ACC112 (cell line): ENCODE results near the gene MROH2B.

Source experiments
- H2AFZ ChIP-seq: fragments of 200-600 bp; sonication (generic); one replicate; pipeline ENCODE4 v1.6.0; 2017; ENCODE audit warnings: antibody characterized with exemption, low read length; ENCODE audit not compliant: unreplicated experiment
- H3K27ac ChIP-seq: fragments of 200-600 bp; sonication (generic); 2 replicates; pipeline ENCODE4 v1.5.1; 2014; ENCODE audit warnings: low read depth, mild to moderate bottlenecking, antibody characterized with exemption, low read length, moderate library complexity
- H3K27me3 ChIP-seq: fragments of 200-600 bp; sonication (generic); 2 replicates; pipeline ENCODE4 v1.6.1; 2014; ENCODE audit warnings: mild to moderate bottlenecking, antibody characterized with exemption, low read length, moderate library complexity, mixed read lengths; ENCODE audit not compliant: insufficient read depth
- H3K36me3 ChIP-seq: fragments of 200-600 bp; sonication (generic); 2 replicates; pipeline ENCODE4 v1.6.1; 2016; ENCODE audit warnings: mild to moderate bottlenecking, antibody characterized with exemption, low read length, moderate library complexity, mixed read lengths; ENCODE audit not compliant: insufficient read depth
- H3K4me1 ChIP-seq: fragments of 200-600 bp; sonication (generic); one replicate; pipeline ENCODE4 v1.6.1; 2016; ENCODE audit warnings: low read length, mixed read lengths; ENCODE audit not compliant: insufficient read depth, unreplicated experiment, control insufficient read depth
- H3K4me3 ChIP-seq: fragments of 200-600 bp; sonication (generic); 2 replicates; pipeline ENCODE4 v1.5.1; 2014; ENCODE audit warnings: mild to moderate bottlenecking, low read depth, low read length
- H3K79me2 ChIP-seq: fragments of 200-600 bp; sonication (generic); one replicate; pipeline ENCODE4 v1.6.0; 2016; ENCODE audit warnings: low read length; ENCODE audit not compliant: control insufficient read depth, unreplicated experiment, insufficient read depth

Gene MROH2B

DNA sequence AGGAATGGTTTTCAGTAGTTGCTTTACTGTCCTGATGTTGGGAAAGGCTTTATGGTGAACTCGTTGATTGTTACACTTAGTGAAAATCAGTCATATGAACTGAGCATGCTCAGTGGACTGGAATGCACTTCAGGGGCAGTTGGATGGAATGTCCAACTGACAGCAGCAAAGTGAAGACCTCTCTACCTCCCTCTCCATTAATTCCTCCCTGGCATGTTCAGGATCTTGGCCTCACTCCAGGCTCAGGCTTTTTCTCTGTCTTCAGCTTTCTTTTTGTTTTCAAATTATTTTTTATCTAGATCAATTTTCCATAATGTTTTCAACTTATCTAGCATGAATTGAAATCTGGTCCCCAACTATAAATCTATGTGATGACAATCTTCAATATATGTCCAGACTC is at the start of gene MROH2B:
MROH2B (minus strand) TSS at position 101 of the 400 bp plus-strand sequence. CDS start 490 bp downstream, outside the sequence.
- H3K27ac ChIP-seq, result no peak within 1 kb of the TSS

DNA sequence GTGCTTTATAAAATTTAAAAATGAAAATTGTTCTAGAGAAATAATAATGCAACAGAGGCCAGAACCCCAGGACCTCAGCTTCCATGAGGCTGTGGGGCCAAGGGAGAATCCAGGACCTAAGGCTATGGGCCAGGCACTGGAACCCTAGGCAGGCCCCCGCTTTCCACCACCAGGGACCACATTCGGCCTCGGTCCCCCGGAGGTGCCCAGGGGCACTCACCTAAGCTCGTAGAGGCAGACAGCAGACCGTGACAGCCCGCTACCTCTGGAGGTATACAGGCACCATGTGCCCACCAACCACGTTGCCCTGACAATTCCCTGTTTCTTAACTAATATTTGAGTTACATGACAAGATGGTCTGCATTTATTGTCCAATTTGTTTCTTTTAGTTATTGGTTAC is 49.5 kb upstream of the MROH2B start:
- H3K27ac ChIP-seq, result no peak overlapping the region
- H3K27me3 ChIP-seq, result no peaks in the 10 kb centered on the region
- no peaks in the 10 kb centered on the region for H3K79me2 ChIP-seq
- H3K36me3 ChIP-seq, result no peaks in the 10 kb centered on the region
- H3K4me3 ChIP-seq, result no peak overlapping the region
- H2AFZ ChIP-seq, result no peak overlapping the region
- H3K4me1 ChIP-seq, result peaks cover 5% of the 10 kb centered on the region

More for the DNA sequence above, at the start of gene MROH2B:
- Histone ChIP-seq H3K4me3 (no peak within 1 kb of the TSS), H3K27me3 (no peaks in the 10 kb centered on the region), H3K79me2 (no peaks in the 10 kb centered on the region), H2AFZ (no peak within 1 kb of the TSS), H3K4me1 (peaks cover 4% of the 10 kb centered on the region), H3K36me3 (no peaks in the 10 kb centered on the region)

DNA sequence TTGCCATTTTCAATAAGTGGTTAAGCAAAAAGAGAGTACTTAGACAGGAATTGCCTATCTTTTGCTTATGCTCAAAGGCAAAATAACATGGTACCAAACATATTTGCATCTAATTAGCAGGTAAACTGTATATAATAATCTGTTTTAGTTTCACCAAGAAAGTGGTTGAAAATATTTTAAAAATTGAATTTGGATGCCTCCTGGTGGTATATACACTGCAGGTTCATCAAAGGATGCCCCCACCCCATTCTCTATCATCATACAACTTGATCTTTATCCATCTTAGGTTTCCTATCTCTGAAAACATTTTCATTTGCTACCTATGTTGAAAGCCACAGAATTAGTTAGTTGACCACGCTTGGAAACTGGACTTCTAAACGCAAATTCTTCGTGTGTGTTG is 47.0 kb upstream of the MROH2B start:
- H2AFZ ChIP-seq, result no peak overlapping the region
- no peak overlapping the region for H3K27ac ChIP-seq
- H3K4me3 ChIP-seq, result no peak overlapping the region
- no peaks in the 10 kb centered on the region for H3K36me3 ChIP-seq
- H3K79me2 ChIP-seq, result no peaks in the 10 kb centered on the region
- peaks cover 12% of the 10 kb centered on the region for H3K4me1 ChIP-seq
- no peaks in the 10 kb centered on the region for H3K27me3 ChIP-seq

DNA sequence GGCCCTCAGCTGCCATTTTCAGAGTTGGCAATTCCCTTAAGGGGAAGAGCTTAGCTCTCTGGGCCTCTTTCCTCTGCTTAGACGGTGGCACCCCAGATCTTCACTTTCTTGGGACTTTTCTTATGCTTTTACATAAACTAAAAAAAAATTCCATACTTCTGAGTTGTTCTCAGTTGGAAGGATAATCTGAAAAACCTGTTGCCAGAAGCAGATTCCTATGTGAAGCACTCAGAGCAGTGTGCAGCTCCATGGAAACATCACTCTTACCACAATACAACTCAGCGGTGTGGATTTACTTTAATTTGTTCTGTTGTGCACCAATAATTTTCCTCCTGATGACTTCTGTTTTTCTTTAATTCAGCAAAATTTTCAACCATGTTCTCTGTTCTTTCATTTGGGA is 44.1 kb upstream of the MROH2B start:
- Histone ChIP-seq H2AFZ (peak overlapping the region; percentile 82), H3K36me3 (no peaks in the 10 kb centered on the region), H3K4me1 (peaks cover 12% of the 10 kb centered on the region), H3K79me2 (no peaks in the 10 kb centered on the region), H3K27me3 (no peaks in the 10 kb centered on the region), H3K27ac (peak overlapping the region; percentile 62), H3K4me3 (no peak overlapping the region)

DNA sequence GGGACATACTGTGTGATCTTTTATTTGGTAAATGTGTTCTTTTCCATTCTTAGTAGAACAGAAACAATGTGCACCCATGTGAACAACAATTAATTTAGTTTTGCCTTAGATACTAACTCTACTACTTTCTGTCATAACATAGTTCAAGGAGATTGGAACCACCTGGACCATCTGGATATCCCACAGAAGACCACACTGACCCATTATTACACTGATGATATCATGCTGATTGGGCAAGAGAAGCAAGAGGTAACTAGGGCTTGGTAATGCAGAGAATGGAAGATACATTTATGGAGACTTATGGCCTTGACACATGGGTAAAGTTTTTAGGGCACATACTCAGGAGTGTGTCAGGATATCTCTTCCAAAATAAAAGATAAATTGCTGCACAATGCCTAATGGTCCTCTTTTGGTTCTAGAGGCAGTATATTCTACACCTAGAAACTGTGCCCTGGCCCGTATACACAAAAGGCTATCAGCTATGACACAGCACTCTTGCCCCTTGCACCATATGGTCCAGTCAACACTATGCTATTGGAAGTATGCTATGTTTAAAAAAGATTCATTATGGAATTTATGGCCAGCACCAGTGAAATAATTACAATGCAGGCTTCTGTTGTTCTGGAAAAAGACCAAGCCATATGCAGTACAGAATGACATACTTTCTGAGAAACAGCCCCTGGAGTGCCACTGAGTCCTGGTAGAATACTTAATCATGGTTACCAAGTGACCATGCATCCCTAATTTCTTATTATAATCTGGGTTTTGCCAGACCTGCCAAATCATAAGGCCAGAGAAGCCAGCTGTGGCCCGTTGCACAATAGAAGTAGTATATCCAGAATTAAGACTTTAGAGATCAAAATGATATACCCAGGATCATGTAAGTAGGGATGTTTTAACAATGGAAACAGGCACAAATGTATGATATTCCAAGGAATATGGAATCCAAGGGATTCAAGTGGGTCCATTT is 41.6 kb upstream of the MROH2B start:
- Histone ChIP-seq H3K27ac (no peak overlapping the region), H3K27me3 (no peaks in the 10 kb centered on the region), H3K4me1 (peaks cover 12% of the 10 kb centered on the region), H3K4me3 (no peak overlapping the region), H3K79me2 (no peaks in the 10 kb centered on the region), H3K36me3 (no peaks in the 10 kb centered on the region), H2AFZ (no peak overlapping the region)

DNA sequence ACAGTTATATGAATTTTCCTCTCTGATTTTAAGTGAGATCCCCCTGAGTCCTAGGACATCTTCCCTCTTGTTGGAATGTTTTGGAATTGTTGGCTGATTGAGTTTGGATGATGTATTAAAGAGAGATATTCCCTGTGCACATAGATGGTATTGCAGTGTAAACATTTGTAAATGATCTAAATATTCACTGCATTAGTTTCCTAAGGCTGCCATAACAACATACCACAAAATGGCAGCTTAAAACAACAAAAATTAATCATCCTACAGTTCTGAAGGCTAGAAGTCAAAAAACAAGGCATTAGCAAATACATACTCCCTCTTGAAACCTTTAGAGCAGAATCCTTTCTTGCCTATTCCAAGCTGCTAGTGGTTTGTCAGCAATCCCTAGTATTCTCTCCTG is 38.0 kb upstream of the MROH2B start:
- Histone ChIP-seq H3K79me2 (no peaks in the 10 kb centered on the region), H3K27me3 (no peaks in the 10 kb centered on the region), H2AFZ (no peak overlapping the region), H3K4me3 (no peak overlapping the region), H3K36me3 (no peaks in the 10 kb centered on the region), H3K27ac (no peak overlapping the region), H3K4me1 (no peaks in the 10 kb centered on the region)

DNA sequence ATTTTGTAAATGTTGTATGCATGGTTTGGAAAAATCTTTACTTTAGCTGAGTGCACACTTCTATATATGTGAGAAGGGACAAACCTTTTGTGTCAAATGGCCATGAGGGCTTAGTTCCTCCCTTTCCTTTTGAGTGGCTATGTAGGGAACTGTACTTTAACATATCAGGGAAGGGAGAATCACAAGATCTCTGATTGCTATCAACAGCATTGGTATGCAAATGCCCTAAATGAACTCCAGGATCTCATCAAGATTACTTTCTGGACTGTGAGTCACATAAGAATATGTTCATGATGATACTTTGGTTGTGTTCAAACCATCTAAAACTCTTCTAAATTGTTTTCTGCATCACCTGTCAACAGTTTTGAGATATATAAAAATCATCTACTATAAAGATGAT is 31.2 kb upstream of the MROH2B start:
- Histone ChIP-seq H3K36me3 (no peaks in the 10 kb centered on the region), H3K27me3 (no peaks in the 10 kb centered on the region), H3K79me2 (no peaks in the 10 kb centered on the region), H3K4me3 (no peak overlapping the region), H3K4me1 (no peaks in the 10 kb centered on the region), H2AFZ (no peak overlapping the region), H3K27ac (no peak overlapping the region)

DNA sequence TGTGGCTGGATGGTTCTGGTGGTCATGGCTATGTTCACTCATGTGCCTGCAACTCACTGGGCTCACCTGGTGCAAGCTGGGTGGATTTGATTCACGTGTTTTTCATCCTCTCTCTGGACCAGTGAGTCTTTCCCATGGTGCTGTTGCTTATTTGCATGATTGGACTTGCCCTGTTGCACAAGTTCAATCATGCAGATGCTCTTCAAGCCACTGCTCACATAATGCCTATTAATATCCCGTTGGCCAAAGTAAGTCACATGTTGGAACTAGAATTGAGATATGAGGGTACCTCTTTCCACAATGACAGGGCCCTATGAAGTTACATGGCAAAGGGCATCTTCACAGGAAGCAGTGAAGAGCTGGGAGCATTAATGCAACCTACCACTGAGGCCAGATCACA is 26.5 kb upstream of the MROH2B start:
- no peaks in the 10 kb centered on the region for H3K79me2 ChIP-seq

DNA sequence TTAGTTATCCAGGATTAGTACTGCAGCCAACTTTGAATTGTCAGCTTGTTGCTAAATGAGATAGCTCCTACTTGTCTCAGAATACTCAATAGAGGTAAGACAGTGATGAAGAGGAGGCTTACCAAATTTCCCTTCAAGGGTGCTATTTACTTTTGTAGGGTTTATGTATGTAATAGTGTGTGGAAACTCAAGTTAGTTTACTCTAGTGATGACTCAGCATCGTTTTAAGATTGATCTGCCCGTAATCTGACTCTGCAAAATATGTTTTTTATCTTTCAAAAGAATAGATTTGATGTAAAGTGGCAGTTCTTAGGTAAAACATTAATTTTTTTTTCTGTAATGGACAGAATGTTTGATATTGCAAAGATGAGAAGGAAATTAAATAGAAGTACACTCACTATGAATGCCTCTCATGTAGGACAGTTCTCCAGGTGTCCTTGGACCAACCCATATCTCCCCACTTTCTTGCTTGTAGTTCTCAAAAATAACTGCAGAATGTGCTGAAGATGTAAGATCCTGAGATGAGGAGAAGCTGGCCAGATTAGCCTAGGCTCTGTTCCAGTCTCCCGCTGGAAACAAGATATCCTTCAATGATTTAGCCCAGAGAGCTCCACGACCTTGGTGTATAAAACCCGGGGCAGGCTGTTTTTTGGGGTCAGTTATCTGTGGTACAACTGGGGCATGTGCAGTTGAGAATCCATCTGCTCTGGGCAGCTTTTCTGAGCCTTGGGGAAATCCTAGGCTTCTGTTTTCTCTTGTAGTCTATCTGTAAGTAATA is 24.4 kb upstream of the MROH2B start:
- no peak overlapping the region for H3K4me3 ChIP-seq
- no peaks in the 10 kb centered on the region for H3K4me1 ChIP-seq
- no peaks in the 10 kb centered on the region for H3K79me2 ChIP-seq
- no peak overlapping the region for H2AFZ ChIP-seq
- no peak overlapping the region for H3K27ac ChIP-seq
- H3K36me3 ChIP-seq, result no peaks in the 10 kb centered on the region
- no peaks in the 10 kb centered on the region for H3K27me3 ChIP-seq

More for the DNA sequence above, 26.5 kb upstream of the MROH2B start:
- H3K36me3 ChIP-seq, result no peaks in the 10 kb centered on the region
- H3K4me3 ChIP-seq, result no peak overlapping the region
- no peaks in the 10 kb centered on the region for H3K4me1 ChIP-seq
- no peak overlapping the region for H3K27ac ChIP-seq
- H3K27me3 ChIP-seq, result no peaks in the 10 kb centered on the region
- H2AFZ ChIP-seq, result no peak overlapping the region

DNA sequence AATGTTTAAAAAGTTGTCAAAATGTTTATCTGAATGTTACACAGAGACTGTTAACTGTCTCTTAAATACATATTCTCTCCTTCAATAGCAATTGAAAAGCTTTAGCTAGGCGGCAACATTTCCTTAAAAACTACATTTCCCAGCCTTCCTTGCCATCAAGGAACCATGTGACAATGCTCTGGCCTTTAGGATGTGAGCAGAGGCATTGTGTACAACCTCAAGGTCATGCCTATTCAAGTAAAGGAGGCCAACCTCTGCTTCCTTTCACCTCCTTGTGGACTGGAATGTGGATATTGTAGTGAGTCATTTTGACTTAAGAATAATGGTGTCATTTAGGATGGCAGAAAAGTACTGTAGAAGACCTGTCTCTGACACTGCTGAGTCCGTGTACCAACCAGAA is 23.7 kb upstream of the MROH2B start:
- Histone ChIP-seq H3K4me1 (no peaks in the 10 kb centered on the region), H3K27me3 (no peaks in the 10 kb centered on the region), H3K4me3 (no peak overlapping the region), H3K79me2 (no peaks in the 10 kb centered on the region), H2AFZ (no peak overlapping the region), H3K36me3 (no peaks in the 10 kb centered on the region), H3K27ac (no peak overlapping the region)
